Measurements from ENCODE around the gene ZNF518A. TPM values are rescaled to one million over a fixed set of nuclear protein-coding genes. Genes with fewer than 3 reads are reported as not detected.
"Not testable (repeated sequence)": the region's sequence is repeated elsewhere in the genome, so short reads cannot be mapped to it uniquely, and the experiment has no call there.

The ZNF518A gene
- total and polyA plus RNA-seq, 7 donors: 4.2 to 22.8 (median 13.2) TPM

DNA sequence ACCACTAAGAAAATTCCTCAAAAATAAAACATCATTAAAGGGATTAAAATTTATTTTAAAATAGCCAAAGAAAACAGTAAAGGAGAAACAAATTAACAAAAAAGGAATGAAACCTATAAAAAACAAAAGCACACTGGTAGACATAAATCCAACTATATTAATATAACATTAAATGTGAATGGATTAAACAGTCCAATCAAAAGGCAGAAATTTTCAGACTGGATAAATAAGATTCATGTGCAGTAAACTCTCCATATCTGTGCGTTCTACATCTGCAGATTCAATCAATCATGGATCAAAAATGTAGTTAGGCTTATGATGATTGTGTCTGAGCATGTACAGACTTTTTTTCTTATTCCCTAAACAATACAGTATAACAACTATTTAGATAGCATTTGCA, 42.6 kb downstream of the ZNF518A start:
- peaks cover 10 to 25% (median 13%) of the 10 kb centered on the region in 4 donors for H3K9me3 ChIP-seq
- intact Hi-C loops (cut with DNase I): no loop called here

DNA sequence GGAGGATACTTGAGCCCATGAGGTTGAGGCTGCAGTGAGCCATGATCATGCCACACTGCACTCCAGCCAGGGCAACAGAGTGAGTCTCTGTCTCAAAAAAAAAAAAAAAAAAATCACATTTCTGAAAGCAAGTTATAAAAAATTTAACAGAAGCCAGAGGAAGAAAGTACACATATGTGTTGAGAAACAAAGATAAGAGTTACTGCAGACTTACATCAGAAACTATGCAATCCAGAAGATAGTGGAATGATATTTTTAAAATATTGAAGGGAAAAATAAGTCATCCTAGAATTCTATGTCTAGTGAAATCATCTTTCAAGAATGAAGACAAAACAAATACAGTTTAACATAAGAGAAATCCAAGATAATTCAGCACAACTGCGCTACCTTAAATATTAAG, 46.9 kb downstream of the ZNF518A start:
- H3K4me3 ChIP-seq: no peak overlapping the region
- no peaks in the 10 kb centered on the region for H3K4me1 ChIP-seq
- H3K36me3 ChIP-seq: no peaks in the 10 kb centered on the region
- TF ChIP-seq EP300 (IDR thresholded peaks at IDR 0.05): no peak
- TF ChIP-seq, protein P1, sequence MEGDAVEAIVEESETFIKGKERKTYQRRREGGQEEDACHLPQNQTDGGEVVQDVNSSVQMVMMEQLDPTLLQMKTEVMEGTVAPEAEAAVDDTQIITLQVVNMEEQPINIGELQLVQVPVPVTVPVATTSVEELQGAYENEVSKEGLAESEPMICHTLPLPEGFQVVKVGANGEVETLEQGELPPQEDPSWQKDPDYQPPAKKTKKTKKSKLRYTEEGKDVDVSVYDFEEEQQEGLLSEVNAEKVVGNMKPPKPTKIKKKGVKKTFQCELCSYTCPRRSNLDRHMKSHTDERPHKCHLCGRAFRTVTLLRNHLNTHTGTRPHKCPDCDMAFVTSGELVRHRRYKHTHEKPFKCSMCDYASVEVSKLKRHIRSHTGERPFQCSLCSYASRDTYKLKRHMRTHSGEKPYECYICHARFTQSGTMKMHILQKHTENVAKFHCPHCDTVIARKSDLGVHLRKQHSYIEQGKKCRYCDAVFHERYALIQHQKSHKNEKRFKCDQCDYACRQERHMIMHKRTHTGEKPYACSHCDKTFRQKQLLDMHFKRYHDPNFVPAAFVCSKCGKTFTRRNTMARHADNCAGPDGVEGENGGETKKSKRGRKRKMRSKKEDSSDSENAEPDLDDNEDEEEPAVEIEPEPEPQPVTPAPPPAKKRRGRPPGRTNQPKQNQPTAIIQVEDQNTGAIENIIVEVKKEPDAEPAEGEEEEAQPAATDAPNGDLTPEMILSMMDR (IDR thresholded peaks at IDR 0.05): no peak
- no peak for TF ChIP-seq POLR2AphosphoS5 (IDR thresholded peaks at IDR 0.05)
- TF ChIP-seq POLR2A (IDR thresholded peaks at IDR 0.05): no peak
- H3K27ac ChIP-seq: no peak overlapping the region
- WGBS, 2 donors: 97 to 98% methylated on average over 1 of the region's 1 CpG
- H3K27me3 ChIP-seq: no peaks in the 10 kb centered on the region
- H3K9me3 ChIP-seq: peaks cover 0 to 15% (median 7%) of the 10 kb centered on the region in 4 donors
- DNase-seq: no peak
- intact Hi-C loops (cut with DNase I): no loop called here

More for the DNA sequence above, 42.6 kb downstream of the ZNF518A start:
- Histone ChIP-seq H3K4me1 (no peaks in the 10 kb centered on the region), H3K27me3 (no peaks in the 10 kb centered on the region), H3K4me3 (no peak overlapping the region), H3K27ac (no peak overlapping the region), H3K36me3 (no peaks in the 10 kb centered on the region)
- no peak for DNase-seq
- 99 to 100% methylated on average over 1 of the region's 1 CpG for WGBS, 2 donors
- TF ChIP-seq, protein P1 (IDR thresholded peaks at IDR 0.05): no peak
- TF ChIP-seq POLR2AphosphoS5 (IDR thresholded peaks at IDR 0.05): no peak
- no peak for TF ChIP-seq EP300 (IDR thresholded peaks at IDR 0.05)
- TF ChIP-seq POLR2A (IDR thresholded peaks at IDR 0.05): no peak

DNA sequence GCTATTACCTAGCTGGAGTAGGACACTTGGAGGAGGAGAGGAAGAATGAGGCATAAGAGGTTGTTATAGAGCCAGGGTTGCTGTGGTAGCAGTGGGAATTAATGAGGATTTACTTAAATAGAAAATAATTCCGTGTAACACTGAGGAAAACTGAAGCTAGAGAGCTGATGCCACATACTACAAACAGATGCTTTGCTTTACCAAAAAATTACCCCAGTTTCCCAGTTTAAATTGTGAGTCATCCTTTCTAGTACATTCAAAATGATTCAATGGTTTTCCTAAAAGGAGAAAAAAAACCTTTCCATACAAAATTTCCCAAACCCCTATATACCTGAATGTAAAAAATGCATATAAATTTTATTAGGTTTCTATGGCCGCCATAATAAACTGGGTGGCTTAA, 58.3 kb downstream of the ZNF518A start:
- Histone ChIP-seq H3K4me1 (no peaks in the 10 kb centered on the region), H3K9me3 (peaks cover 0 to 4% (median 0%) of the 10 kb centered on the region in 4 donors), H3K27ac (no peak overlapping the region), H3K36me3 (no peaks in the 10 kb centered on the region), H3K27me3 (no peaks in the 10 kb centered on the region), H3K4me3 (no peak overlapping the region)
- DNase-seq: no peak
- intact Hi-C loops (cut with DNase I): no loop called here
- WGBS, 2 donors: 87 to 89% methylated on average over 2 of the region's 2 CpGs
- TF ChIP-seq EP300 (IDR thresholded peaks at IDR 0.05): no peak
- TF ChIP-seq, protein P1 (IDR thresholded peaks at IDR 0.05): no peak
- TF ChIP-seq POLR2AphosphoS5 (IDR thresholded peaks at IDR 0.05): no peak
- no peak for TF ChIP-seq POLR2A (IDR thresholded peaks at IDR 0.05)

DNA sequence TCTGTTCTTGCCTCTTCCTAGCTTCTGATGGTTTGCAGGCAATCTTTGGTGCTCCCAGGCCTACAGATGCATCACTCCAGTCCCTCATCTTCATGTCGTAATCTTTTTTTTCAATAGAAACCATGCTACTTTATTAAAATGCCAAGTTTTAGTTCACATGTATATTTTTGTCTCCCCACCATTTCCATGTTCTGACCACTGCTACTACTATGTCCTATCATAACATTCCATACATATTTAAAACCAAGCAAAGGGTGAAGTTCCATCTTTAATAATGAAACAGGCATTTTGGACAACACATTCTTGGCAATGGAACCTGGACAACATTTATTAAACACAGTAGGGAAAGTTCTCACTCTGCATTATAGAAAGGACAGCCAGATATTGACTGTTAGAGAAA, 58.8 kb downstream of the ZNF518A start:
- WGBS, 2 donors: 95 to 99% methylated on average over 1 of the region's 1 CpG
- H3K4me1 ChIP-seq: no peaks in the 10 kb centered on the region
- H3K36me3 ChIP-seq: no peaks in the 10 kb centered on the region
- H3K9me3 ChIP-seq: peaks cover 0 to 4% (median 0%) of the 10 kb centered on the region in 4 donors
- TF ChIP-seq EP300 (IDR thresholded peaks at IDR 0.05) (no peak), POLR2A (IDR thresholded peaks at IDR 0.05) (no peak), POLR2AphosphoS5 (IDR thresholded peaks at IDR 0.05) (no peak)
- TF ChIP-seq, protein P1 (IDR thresholded peaks at IDR 0.05): no peak
- intact Hi-C loops (cut with DNase I): no loop called here
- DNase-seq: no peak
- H3K27ac ChIP-seq: no peak overlapping the region
- H3K4me3 ChIP-seq: no peak overlapping the region
- no peaks in the 10 kb centered on the region for H3K27me3 ChIP-seq

DNA sequence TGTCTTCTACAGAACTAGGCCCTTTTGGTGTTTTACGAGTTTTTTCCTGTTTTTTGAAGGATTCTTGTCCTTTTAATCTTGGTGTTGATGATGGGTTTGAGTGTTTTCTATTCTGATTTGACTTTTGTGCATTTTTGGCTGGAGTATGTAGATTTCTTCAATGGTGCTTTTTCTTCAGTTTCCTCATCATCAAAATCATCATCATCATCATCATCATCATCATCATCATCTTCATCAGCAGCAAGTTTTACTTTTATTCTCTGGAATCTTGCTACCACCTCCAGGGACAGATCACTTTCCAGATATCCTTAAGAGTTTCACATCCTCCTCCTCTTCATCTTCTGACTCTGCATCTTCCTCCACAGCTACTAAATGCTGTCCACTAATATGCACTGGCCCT, 59.4 kb downstream of the ZNF518A start:
- H3K36me3 ChIP-seq; intact Hi-C loops (cut with DNase I); DNase-seq; H3K27me3 ChIP-seq; H3K4me3 ChIP-seq; H3K4me1 ChIP-seq; H3K27ac ChIP-seq; H3K9me3 ChIP-seq: not testable (repeated sequence)
- WGBS, 2 donors: 91 to 94% methylated on average over 1 of the region's 1 CpG

All from sigmoid colon (tissue), 7 donors.